Measurements from ENCODE around the gene PDK4.

PDK4 gene

DNA sequence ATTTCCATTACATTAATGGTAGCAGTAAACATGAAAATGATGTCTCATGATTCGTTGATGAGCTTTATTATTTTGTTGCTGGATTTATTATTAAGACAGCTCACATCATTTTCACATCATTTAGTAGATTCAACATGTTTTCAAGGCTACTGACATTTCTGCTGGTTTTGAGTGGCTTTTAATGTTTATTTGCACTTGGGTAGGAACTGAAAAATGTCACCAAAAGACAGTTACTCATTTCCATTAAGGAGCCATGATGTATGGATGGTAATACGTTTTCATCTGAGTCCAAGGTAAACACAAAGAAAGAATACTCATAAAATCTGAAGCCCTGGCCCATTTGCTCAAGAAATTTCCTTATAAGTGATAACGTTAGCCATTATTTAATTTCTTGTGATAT, 14.8 kb downstream of the PDK4 start:
- Histone ChIP-seq H4K20me1 (ENCODE audit: insufficient read depth, low read length) (no peaks in the 10 kb centered on the region), H2AFZ (ENCODE audit: low read depth, low read length) (no peak overlapping the region), H3K4me3 (ENCODE audit: low read length) (no peak overlapping the region), H3K36me3 (replicated peaks; ENCODE audit: low read depth, low read length) (no peaks in the 10 kb centered on the region), H3K4me2 (ENCODE audit: low read length) (no peak overlapping the region), H3K79me2 (ENCODE audit: low read length) (no peaks in the 10 kb centered on the region), H3K9me3 (ENCODE audit: insufficient read depth, low read length) (no peaks in the 10 kb centered on the region), H3K27me3 (ENCODE audit: low read depth, low read length) (no peaks in the 10 kb centered on the region), H3K4me1 (ENCODE audit: low read length) (0 out of 2 replicates have a peak, but pooled peaks cover 1% of the 10 kb centered on the region), H3K9ac (ENCODE audit: low read length) (no peak overlapping the region), H3K27ac (ENCODE audit: low read length) (no peak overlapping the region)
- TF ChIP-seq, protein P1, sequence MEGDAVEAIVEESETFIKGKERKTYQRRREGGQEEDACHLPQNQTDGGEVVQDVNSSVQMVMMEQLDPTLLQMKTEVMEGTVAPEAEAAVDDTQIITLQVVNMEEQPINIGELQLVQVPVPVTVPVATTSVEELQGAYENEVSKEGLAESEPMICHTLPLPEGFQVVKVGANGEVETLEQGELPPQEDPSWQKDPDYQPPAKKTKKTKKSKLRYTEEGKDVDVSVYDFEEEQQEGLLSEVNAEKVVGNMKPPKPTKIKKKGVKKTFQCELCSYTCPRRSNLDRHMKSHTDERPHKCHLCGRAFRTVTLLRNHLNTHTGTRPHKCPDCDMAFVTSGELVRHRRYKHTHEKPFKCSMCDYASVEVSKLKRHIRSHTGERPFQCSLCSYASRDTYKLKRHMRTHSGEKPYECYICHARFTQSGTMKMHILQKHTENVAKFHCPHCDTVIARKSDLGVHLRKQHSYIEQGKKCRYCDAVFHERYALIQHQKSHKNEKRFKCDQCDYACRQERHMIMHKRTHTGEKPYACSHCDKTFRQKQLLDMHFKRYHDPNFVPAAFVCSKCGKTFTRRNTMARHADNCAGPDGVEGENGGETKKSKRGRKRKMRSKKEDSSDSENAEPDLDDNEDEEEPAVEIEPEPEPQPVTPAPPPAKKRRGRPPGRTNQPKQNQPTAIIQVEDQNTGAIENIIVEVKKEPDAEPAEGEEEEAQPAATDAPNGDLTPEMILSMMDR (IDR thresholded peaks at IDR 0.05; ENCODE audit: low read depth, low read length), result no peak

DNA sequence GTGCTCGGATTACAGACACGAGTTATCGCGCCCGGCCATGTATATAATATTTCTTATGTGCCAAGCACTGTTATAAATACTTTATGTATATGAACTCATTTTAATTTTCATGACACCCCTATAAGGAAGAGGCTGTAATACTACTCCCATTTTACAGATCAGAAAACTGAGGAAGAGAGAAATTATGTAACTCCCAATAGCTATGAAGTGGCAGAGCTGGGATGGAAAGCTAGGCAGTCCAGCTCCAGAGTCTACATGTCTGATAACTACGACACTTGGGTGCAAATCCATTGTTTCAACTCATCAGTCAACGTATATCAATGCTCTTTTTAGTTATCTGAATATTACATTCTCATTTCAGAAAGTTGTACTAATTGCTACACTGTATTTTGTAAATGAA, 17.0 kb downstream of the PDK4 start:
- no peak overlapping the region for H2AFZ ChIP-seq (ENCODE audit: low read depth, low read length)
- H3K79me2 ChIP-seq (ENCODE audit: low read length), result no peaks in the 10 kb centered on the region
- H3K4me1 ChIP-seq (ENCODE audit: low read length), result no peaks in the 10 kb centered on the region
- H3K4me3 ChIP-seq (ENCODE audit: low read length), result no peak overlapping the region
- H3K27me3 ChIP-seq (ENCODE audit: low read depth, low read length), result no peaks in the 10 kb centered on the region
- H3K27ac ChIP-seq (ENCODE audit: low read length), result no peak overlapping the region
- no peaks in the 10 kb centered on the region for H3K36me3 ChIP-seq (replicated peaks; ENCODE audit: low read depth, low read length)
- TF ChIP-seq EZH2phosphoT487 (IDR thresholded peaks at IDR 0.05; ENCODE audit: low read depth), result no peak
- TF ChIP-seq, protein P1 (IDR thresholded peaks at IDR 0.05; ENCODE audit: low read depth, low read length), result no peak
- no peaks in the 10 kb centered on the region for H3K9me3 ChIP-seq (ENCODE audit: insufficient read depth, low read length)
- no peak overlapping the region for H3K4me2 ChIP-seq (ENCODE audit: low read length)
- no peak overlapping the region for H3K9ac ChIP-seq (ENCODE audit: low read length)
- H4K20me1 ChIP-seq (ENCODE audit: insufficient read depth, low read length), result no peaks in the 10 kb centered on the region

DNA sequence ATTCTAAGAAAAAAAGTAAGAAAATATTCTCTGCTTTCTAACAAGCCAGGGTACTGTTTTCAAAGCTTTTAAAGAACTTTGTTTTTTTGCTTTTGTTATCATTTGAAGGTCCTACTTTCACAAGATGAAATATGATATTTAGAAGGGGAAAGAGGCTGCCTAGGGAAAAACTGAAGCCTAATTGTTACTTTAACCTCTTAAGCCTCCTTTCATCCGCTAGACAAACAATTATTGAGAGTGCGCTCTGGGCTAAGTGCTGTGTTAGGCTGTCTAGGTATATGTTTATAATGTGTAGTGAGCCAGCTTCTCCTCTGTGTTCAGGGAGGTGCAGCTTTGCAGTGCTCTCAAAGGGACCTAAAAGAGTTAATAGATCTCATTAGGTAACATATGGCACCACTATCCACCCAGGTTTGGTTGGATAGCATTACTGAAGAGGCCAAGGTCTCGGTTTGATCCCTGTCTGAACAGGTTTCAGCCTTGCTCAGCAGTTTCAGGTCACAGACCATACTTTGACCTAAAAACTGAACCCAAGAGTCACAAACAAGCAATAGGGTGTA, 17.9 kb downstream of the PDK4 start:
- Histone ChIP-seq H4K20me1 (ENCODE audit: insufficient read depth, low read length) (no peaks in the 10 kb centered on the region), H3K27ac (ENCODE audit: low read length) (no peak overlapping the region), H2AFZ (ENCODE audit: low read depth, low read length) (no peak overlapping the region)

DNA sequence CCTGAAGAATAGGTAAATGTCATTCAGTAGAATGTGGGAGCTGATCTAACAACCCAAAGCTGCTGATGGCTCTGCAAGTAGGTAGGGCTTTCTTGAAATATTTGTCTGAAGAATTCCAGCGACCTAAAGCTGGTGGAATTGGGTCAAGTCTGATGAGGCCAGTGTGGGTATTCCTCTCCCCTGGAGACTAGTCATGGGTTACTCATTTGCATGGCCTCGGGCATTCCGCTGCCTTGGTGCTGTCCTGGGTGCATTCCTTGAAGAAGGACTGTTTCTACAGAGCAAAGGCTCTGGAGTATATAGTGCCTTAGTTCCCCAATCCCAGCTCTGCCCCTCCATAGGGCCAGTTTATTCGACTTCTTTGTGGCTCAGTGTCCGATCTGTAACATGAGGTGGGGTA, 19.2 kb downstream of the PDK4 start:
- TF ChIP-seq EZH2phosphoT487 (IDR thresholded peaks at IDR 0.05; ENCODE audit: low read depth), result no peak
- TF ChIP-seq, protein P1 (IDR thresholded peaks at IDR 0.05; ENCODE audit: low read depth, low read length), result no peak
- no peaks in the 10 kb centered on the region for H3K4me1 ChIP-seq (ENCODE audit: low read length)
- H3K9ac ChIP-seq (ENCODE audit: low read length), result no peak overlapping the region
- no peaks in the 10 kb centered on the region for H3K9me3 ChIP-seq (ENCODE audit: insufficient read depth, low read length)
- no peak overlapping the region for H3K4me3 ChIP-seq (ENCODE audit: low read length)
- no peak overlapping the region for H3K4me2 ChIP-seq (ENCODE audit: low read length)
- no peak overlapping the region for H2AFZ ChIP-seq (ENCODE audit: low read depth, low read length)
- no peak overlapping the region for H3K27ac ChIP-seq (ENCODE audit: low read length)
- H3K27me3 ChIP-seq (ENCODE audit: low read depth, low read length), result no peaks in the 10 kb centered on the region
- H3K36me3 ChIP-seq (replicated peaks; ENCODE audit: low read depth, low read length), result no peaks in the 10 kb centered on the region
- H4K20me1 ChIP-seq (ENCODE audit: insufficient read depth, low read length), result no peaks in the 10 kb centered on the region
- H3K79me2 ChIP-seq (ENCODE audit: low read length), result no peaks in the 10 kb centered on the region

More for the DNA sequence above, 17.9 kb downstream of the PDK4 start:
- no peak for TF ChIP-seq EZH2phosphoT487 (IDR thresholded peaks at IDR 0.05; ENCODE audit: low read depth)
- Histone ChIP-seq H3K4me3 (ENCODE audit: low read length) (no peak overlapping the region), H3K36me3 (replicated peaks; ENCODE audit: low read depth, low read length) (no peaks in the 10 kb centered on the region), H3K9me3 (ENCODE audit: insufficient read depth, low read length) (no peaks in the 10 kb centered on the region), H3K4me1 (ENCODE audit: low read length) (no peaks in the 10 kb centered on the region), H3K9ac (ENCODE audit: low read length) (no peak overlapping the region), H3K4me2 (ENCODE audit: low read length) (no peak overlapping the region), H3K79me2 (ENCODE audit: low read length) (no peaks in the 10 kb centered on the region), H3K27me3 (ENCODE audit: low read depth, low read length) (no peaks in the 10 kb centered on the region)

Data from OCI-LY3 (cell line).